Neutrophil (primary cell): ENCODE data around the gene CR2.
"Not testable (repeated sequence)": the region's sequence is repeated elsewhere in the genome, so short reads cannot be mapped to it uniquely, and the experiment has no call there.

Source experiments
- H3K27ac ChIP-seq: fragments of 200-600 bp; sonication (generic); 2 replicates; pipeline ENCODE4 v1.5.1; 2016; ENCODE audit warnings: mild to moderate bottlenecking, moderate library complexity
- H3K27me3 ChIP-seq: fragments of 200-600 bp; sonication (generic); 2 replicates; pipeline ENCODE4 v1.6.0; 2016; ENCODE audit warnings: mild to moderate bottlenecking
- H3K36me3 ChIP-seq: fragments of 200-600 bp; sonication (generic); 2 replicates; pipeline ENCODE4 v1.5.1; 2017
- H3K4me1 ChIP-seq, 2 experiments: fragments of 200-600 bp in 1 of 2; sonication (generic) in 1 of 2; 1 replicate in 1 of 2; 2 replicates in 1 of 2; pipeline versions ENCODE4 v1.5.1 to v1.6.1; 2013 to 2016; ENCODE audit warnings: low read depth in 1 of 2, low read length in 1 of 2, mild to moderate bottlenecking in 1 of 2, moderate library complexity in 1 of 2; ENCODE audit not compliant: control insufficient read depth in 1 of 2, insufficient read depth in 1 of 2
- H3K4me3 ChIP-seq, 2 experiments: fragments of 200-600 bp in 1 of 2; sonication (generic) in 1 of 2; 1 replicate in 1 of 2; 2 replicates in 1 of 2; pipeline ENCODE4 v1.5.1; 2013 to 2016; ENCODE audit warnings: low read depth in 1 of 2, low read length in 1 of 2, mild to moderate bottlenecking in 1 of 2, moderate library complexity in 1 of 2
- H3K9me3 ChIP-seq: fragments of 200-600 bp; sonication (generic); 2 replicates; pipeline ENCODE4 v1.5.1; 2016
- CTCF ChIP-seq: fragments of 200-600 bp; sonication (generic); IDR thresholded peaks from 2 replicates; pipeline ENCODE4 v1.5.1; 2016; ENCODE audit warnings: antibody characterized with exemption

The CR2 gene

GRCh38 chr1:207493212-207493611 lies 39.1 kb downstream of the CR2 start:
- H3K27me3 ChIP-seq = no peaks in the 10 kb centered on the region
- no peaks in the 10 kb centered on the region for H3K36me3 ChIP-seq
- TF ChIP-seq CTCF = no peak
- no peaks in the 10 kb centered on the region for H3K9me3 ChIP-seq
- peaks cover 30 to 32% of the 10 kb centered on the region in 2 experiments for H3K4me1 ChIP-seq
- no peak overlapping the region for H3K27ac ChIP-seq
- H3K4me3 ChIP-seq = no peak overlapping the region

- no peak for TF ChIP-seq CTCF
- Histone ChIP-seq H3K4me3 (no peak overlapping the region), H3K9me3 (no peaks in the 10 kb centered on the region), H3K27me3 (no peaks in the 10 kb centered on the region), H3K4me1 (peaks cover 39 to 42% of the 10 kb centered on the region in 2 experiments), H3K36me3 (no peaks in the 10 kb centered on the region), H3K27ac (no peak overlapping the region)
Observed at GRCh38 chr1:207494171-207494570, 40.0 kb downstream of the CR2 start.

- H3K4me3 ChIP-seq = peak overlapping the region; percentile 80 to 88
- H3K27ac ChIP-seq = peak overlapping the region; percentile 96
- not testable (repeated sequence) for H3K9me3 ChIP-seq, H3K27me3 ChIP-seq, H3K36me3 ChIP-seq
- H3K4me1 ChIP-seq = peaks cover 47 to 53% of the 10 kb centered on the region in 2 experiments
Observed at GRCh38 chr1:207495281-207495680, 41.2 kb downstream of the CR2 start.

- peak; percentile 23 for TF ChIP-seq CTCF
- Histone ChIP-seq H3K36me3 (peaks cover 5% of the 10 kb centered on the region), H3K27ac (peak within 1 kb of the TSS; percentile 96), H3K9me3 (no peaks in the 10 kb centered on the region), H3K4me3 (peak within 1 kb of the TSS; percentile 80 to 88), H3K27me3 (no peaks in the 10 kb centered on the region), H3K4me1 (peaks cover 47 to 55% of the 10 kb centered on the region in 2 experiments)
Observed at GRCh38 chr1:207495801-207496792, 42.0 kb downstream of the CR2 start, which contains the start of gene CR1. CR1 (plus strand) TSS chr1:207496157; CDS start chr1:207496268, 111 bp downstream.

GRCh38 chr1:207497941-207498340 lies 43.8 kb downstream of the CR2 start:
- peak overlapping the region; percentile 80 to 88 for H3K4me3 ChIP-seq
- no peaks in the 10 kb centered on the region for H3K27me3 ChIP-seq
- peaks cover 47 to 55% of the 10 kb centered on the region in 2 experiments for H3K4me1 ChIP-seq
- H3K27ac ChIP-seq = peak overlapping the region; percentile 96
- TF ChIP-seq CTCF = no peak
- H3K9me3 ChIP-seq = no peaks in the 10 kb centered on the region
- H3K36me3 ChIP-seq = peaks cover 13% of the 10 kb centered on the region

- Histone ChIP-seq H3K27me3 (no peaks in the 10 kb centered on the region), H3K9me3 (no peaks in the 10 kb centered on the region), H3K4me3 (peak overlapping the region in 1 of 2 experiments; percentile 88), H3K4me1 (peaks cover 41 to 49% of the 10 kb centered on the region in 2 experiments), H3K27ac (peak overlapping the region; percentile 3), H3K36me3 (peaks cover 14% of the 10 kb centered on the region)
- TF ChIP-seq CTCF = peak; percentile 77
Observed at GRCh38 chr1:207499573-207499972, 45.4 kb downstream of the CR2 start.
